ENCODE measurements around the gene PIK3R6. TPM values are rescaled to one million over a fixed set of nuclear protein-coding genes. Genes with fewer than 3 reads are reported as not detected.

The PIK3R6 gene
- total and polyA plus RNA-seq, 2 donors (not counting 1 experiment from before 2014, with no cell fraction given) = 2.8 to 11.0 TPM

GRCh38 chr17:8898126-8898525 is 30.7 kb upstream of the PIK3R6 start:
- Histone ChIP-seq H3K9me3 (ENCODE audit: control extremely low read depth in 1 of 3, control insufficient read depth in 2 of 3, insufficient read depth in 1 of 3, low read length in 2 of 3) (no peaks in the 10 kb centered on the region), H3K4me3 (ENCODE audit: control extremely low read depth in 1 of 5, extremely low read depth in 1 of 5, insufficient read depth in 1 of 5, low read depth in 2 of 5, low read length in 4 of 5) (no peak overlapping the region), H3K4me1 (ENCODE audit: control insufficient read depth in 2 of 2, insufficient read depth in 2 of 2, low read length in 2 of 2) (peaks cover 43 to 54% of the 10 kb centered on the region in 2 donors), H4K20me1 (ENCODE audit: control insufficient read depth, insufficient read depth, low read length, poor library complexity, severe bottlenecking) (no peaks in the 10 kb centered on the region), H2AFZ (ENCODE audit: insufficient read depth, low read depth, low read length, poor library complexity, severe bottlenecking) (no peak overlapping the region), H3K27ac (ENCODE audit: low read length in 2 of 2) (peak overlapping the region in 1 of 2 donors; percentile 81), H3K9ac (ENCODE audit: low read length) (no peak overlapping the region), H3K4me2 (replicated peaks; ENCODE audit: low read depth, low read length, poor library complexity, severe bottlenecking) (peak overlapping the region; percentile 46), H3K36me3 (replicated peaks in 1 of 2; ENCODE audit: control extremely low read depth in 1 of 2, control insufficient read depth in 1 of 2, extremely low read depth in 1 of 2, insufficient read depth in 2 of 2, low read length in 1 of 2) (peaks cover 0 to 33% of the 10 kb centered on the region in 2 experiments), H3K79me2 (ENCODE audit: control insufficient read depth, insufficient read depth, low read length) (no peaks in the 10 kb centered on the region), H3K27me3 (replicated peaks in 1 of 4; ENCODE audit: control extremely low read depth in 1 of 4, control insufficient read depth in 3 of 4, insufficient read depth in 4 of 4, low read length in 3 of 4) (no peaks in the 10 kb centered on the region)
- H3K4me1 Mint-ChIP-seq = peaks cover 57% of the 10 kb centered on the region
- ATAC-seq (ENCODE audit: low read depth) = no peak
- H3K27me3 Mint-ChIP-seq = no peaks in the 10 kb centered on the region
- H3K27ac Mint-ChIP-seq = peak overlapping the region; percentile 63
- TF ChIP-seq CTCF (IDR thresholded peaks at IDR 0.05) = no peak
- TF ChIP-seq EZH2 (IDR thresholded peaks at IDR 0.05; ENCODE audit: borderline replicate concordance, insufficient read depth, low read depth, low read length, poor library complexity, severe bottlenecking) = no peak
- intact Hi-C loops (cut with micrococcal nuclease) = loop anchor here (2.0 kb wide), 1 partner anchor 151 kb away; no protein-coding TSS in a partner anchor
- CTCF ChIA-PET = interaction anchor here (0.8 to 4.5 kb wide), 6 partner anchors 41 to 116 kb away, joined by 3 to 41 read pairs (median 3); no protein-coding TSS in a partner anchor
- DNase-seq = no peak
- H3K9me3 Mint-ChIP-seq (ENCODE audit: insufficient read depth) = no peaks in the 10 kb centered on the region
- POLR2A ChIA-PET = interaction anchor here (1.6 kb wide), 1 partner anchor 68 kb away, joined by 7 read pairs; the partner anchor contains the start of gene PIK3R5
- WGBS (ENCODE audit: insufficient coverage) = 0% methylated on average over 1 of the region's 2 CpGs
- H3K4me3 Mint-ChIP-seq = peak overlapping the region; percentile 53

Measured in B cell (primary cell).